HepG2 (cell line): ENCODE results near the gene ARL2. TPM values are rescaled to one million over a fixed set of nuclear protein-coding genes. Genes with fewer than 3 reads are reported as not detected.

Experiments
- HMG20A ChIP-seq: IDR thresholded peaks from 2 replicates; pipeline ENCODE4 v1.6.1; 2016; ENCODE audit warnings: borderline replicate concordance
- MZF1 ChIP-seq: sonication (generic); formaldehyde crosslinking; IDR thresholded peaks from 2 replicates; pipeline ENCODE4 v1.8.1; 2023; ENCODE audit warnings: mild to moderate bottlenecking, missing genetic modification reagents, borderline replicate concordance
- SAP130 ChIP-seq: IDR thresholded peaks from 2 replicates; pipeline ENCODE4 v1.6.1; 2016; ENCODE audit warnings: low read depth
- TBP ChIP-seq: sonication (generic); formaldehyde crosslinking; IDR thresholded peaks from 2 replicates; pipeline ENCODE4 v1.5.0; 2020; ENCODE audit warnings: missing genetic modification reagents
- ZNF564 ChIP-seq: sonication (generic); formaldehyde crosslinking; IDR thresholded peaks from 2 replicates; pipeline ENCODE4 v1.8.1; 2023; ENCODE audit warnings: mild to moderate bottlenecking, missing genetic modification reagents
- polyA plus RNA-seq, 8 experiments: library from polyadenylated mRNA; depleted of rRNA in 3 of 8; stranded (reverse) in 7 of 8; unstranded in 1 of 8; fragments of >200 nt; fragmentation: Illumina TruSeq in 4 of 8; extraction: Trizol in 4 of 8; gene quantifications; 2 replicates each; pipeline versions ENCODE4 v1.2.1 to v1.2.3, GENCODE V29; 2011 to 2016; ENCODE audit warnings: low read depth in 4 of 8, missing spikeins in 1 of 8, mixed read lengths in 1 of 8; ENCODE audit not compliant: insufficient read depth in 1 of 8
- total RNA-seq, 5 experiments: library from RNA; depleted of rRNA; stranded (reverse); fragments of >200 nt; fragmentation: Illumina TruSeq; extraction: Trizol; gene quantifications; 2 replicates each; pipeline ENCODE4 v1.2.3, GENCODE V29; 2016; ENCODE audit warnings: low read depth in 1 of 5
- TF ChIP-seq, protein P1 (sequence below): sonication (generic); formaldehyde crosslinking; IDR thresholded peaks from one replicate; pipeline ENCODE4 v1.5.1; 2020; ENCODE audit warnings: mild to moderate bottlenecking, missing genetic modification reagents; ENCODE audit errors: not compliant biosample characterization
- TF ChIP-seq, protein P2 (sequence below): sonication (generic); formaldehyde crosslinking; IDR thresholded peaks from 2 replicates; pipeline ENCODE4 v1.5.0; 2020; ENCODE audit warnings: mild to moderate bottlenecking, missing genetic modification reagents, moderate library complexity
- TF ChIP-seq, protein P3 (sequence below): sonication (generic); formaldehyde crosslinking; IDR thresholded peaks from 2 replicates; pipeline ENCODE4 v1.4.0; 2020; ENCODE audit warnings: missing genetic modification reagents
- TF ChIP-seq, protein P4 (sequence below): sonication (generic); formaldehyde crosslinking; IDR thresholded peaks from 2 replicates; pipeline ENCODE4 v1.4.0; 2020; ENCODE audit warnings: missing genetic modification reagents
- TF ChIP-seq, protein P5 (sequence below): sonication (generic); formaldehyde crosslinking; IDR thresholded peaks from 2 replicates; pipeline ENCODE4 v1.8.0; 2022; ENCODE audit warnings: mild to moderate bottlenecking, missing genetic modification reagents; ENCODE audit not compliant: insufficient replicate concordance

The ARL2 gene
- total and polyA plus RNA-seq, 2 of the 13 experiments (the other 11 are each of a cell fraction or from before 2014, with no cell fraction given) = 82.9 to 84.4 TPM

DNA sequence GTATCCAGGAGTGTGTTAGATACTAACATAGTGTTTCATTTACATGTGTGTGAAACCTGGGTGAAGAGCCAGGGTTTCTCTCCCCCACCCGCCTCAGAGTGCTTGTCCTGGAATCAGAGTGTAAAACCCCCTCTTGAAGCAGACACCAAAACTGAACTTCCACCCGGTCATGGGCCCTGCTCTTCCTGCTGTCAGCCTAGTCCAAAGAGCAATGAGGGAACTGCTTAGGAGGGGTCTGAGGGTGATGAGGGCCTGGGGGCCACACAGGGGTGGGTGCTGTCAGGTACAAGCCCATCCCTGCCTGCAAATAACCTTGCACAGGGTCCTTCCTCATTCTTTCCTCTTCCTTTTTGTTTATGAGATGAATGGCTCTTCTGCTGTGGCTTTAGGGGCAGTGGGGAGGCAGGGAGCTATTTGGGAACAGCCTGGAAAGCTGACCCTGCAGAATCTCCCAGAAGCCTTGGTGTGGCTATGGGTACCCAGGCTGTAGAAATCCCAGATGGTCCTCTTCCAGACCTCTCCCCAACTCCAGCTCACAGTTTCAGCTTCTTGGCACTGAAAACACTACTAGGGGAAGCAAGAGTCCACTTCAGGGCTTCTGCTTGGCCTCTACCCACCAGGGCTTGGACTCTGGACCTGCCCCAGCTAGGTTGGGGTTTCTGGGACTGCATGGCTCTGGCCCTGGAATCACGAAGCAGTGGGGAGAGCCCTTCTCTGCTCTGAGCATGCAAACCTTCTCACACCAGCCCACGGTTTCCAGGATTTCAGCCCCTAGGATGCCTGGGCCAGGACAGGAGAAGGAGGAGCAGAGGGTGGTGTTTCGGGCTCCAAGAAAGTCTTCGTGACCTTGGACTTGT lies 25.7 kb upstream of the ARL2 start (continued):
- TF ChIP-seq, protein P1, sequence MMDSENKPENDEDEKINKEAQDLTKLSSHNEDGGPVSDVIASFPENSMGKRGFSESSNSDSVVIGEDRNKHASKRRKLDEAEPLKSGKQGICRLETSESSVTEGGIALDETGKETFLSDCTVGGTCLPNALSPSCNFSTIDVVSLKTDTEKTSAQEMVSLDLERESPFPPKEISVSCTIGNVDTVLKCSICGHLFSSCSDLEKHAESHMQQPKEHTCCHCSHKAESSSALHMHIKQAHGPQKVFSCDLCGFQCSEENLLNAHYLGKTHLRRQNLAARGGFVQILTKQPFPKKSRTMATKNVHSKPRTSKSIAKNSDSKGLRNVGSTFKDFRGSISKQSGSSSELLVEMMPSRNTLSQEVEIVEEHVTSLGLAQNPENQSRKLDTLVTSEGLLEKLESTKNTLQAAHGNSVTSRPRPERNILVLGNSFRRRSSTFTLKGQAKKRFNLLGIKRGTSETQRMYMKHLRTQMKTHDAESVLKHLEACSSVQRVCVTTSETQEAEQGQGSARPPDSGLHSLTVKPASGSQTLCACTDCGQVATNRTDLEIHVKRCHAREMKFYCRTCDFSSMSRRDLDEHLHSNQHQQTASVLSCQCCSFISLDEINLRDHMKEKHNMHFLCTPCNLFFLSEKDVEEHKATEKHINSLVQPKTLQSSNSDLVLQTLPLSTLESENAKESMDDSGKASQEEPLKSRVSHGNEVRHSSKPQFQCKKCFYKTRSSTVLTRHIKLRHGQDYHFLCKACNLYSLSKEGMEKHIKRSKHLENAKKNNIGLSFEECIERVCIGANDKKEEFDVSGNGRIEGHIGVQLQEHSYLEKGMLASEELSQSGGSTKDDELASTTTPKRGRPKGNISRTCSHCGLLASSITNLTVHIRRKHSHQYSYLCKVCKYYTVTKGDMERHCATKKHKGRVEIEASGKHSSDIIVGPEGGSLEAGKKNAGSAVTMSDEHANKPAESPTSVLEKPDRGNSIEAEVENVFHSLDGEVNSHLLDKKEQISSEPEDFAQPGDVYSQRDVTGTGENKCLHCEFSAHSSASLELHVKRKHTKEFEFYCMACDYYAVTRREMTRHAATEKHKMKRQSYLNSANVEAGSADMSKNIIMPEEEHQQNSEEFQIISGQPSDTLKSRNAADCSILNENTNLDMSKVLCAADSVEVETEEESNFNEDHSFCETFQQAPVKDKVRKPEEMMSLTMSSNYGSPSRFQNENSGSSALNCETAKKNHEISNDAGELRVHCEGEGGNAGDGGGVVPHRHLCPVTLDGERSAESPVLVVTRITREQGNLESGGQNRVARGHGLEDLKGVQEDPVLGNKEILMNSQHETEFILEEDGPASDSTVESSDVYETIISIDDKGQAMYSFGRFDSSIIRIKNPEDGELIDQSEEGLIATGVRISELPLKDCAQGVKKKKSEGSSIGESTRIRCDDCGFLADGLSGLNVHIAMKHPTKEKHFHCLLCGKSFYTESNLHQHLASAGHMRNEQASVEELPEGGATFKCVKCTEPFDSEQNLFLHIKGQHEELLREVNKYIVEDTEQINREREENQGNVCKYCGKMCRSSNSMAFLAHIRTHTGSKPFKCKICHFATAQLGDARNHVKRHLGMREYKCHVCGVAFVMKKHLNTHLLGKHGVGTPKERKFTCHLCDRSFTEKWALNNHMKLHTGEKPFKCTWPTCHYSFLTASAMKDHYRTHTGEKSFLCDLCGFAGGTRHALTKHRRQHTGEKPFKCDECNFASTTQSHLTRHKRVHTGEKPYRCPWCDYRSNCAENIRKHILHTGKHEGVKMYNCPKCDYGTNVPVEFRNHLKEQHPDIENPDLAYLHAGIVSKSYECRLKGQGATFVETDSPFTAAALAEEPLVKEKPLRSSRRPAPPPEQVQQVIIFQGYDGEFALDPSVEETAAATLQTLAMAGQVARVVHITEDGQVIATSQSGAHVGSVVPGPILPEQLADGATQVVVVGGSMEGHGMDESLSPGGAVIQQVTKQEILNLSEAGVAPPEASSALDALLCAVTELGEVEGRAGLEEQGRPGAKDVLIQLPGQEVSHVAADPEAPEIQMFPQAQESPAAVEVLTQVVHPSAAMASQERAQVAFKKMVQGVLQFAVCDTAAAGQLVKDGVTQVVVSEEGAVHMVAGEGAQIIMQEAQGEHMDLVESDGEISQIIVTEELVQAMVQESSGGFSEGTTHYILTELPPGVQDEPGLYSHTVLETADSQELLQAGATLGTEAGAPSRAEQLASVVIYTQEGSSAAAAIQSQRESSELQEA (CRISPR knock-in tag) = no peak
- TF ChIP-seq, protein P2, sequence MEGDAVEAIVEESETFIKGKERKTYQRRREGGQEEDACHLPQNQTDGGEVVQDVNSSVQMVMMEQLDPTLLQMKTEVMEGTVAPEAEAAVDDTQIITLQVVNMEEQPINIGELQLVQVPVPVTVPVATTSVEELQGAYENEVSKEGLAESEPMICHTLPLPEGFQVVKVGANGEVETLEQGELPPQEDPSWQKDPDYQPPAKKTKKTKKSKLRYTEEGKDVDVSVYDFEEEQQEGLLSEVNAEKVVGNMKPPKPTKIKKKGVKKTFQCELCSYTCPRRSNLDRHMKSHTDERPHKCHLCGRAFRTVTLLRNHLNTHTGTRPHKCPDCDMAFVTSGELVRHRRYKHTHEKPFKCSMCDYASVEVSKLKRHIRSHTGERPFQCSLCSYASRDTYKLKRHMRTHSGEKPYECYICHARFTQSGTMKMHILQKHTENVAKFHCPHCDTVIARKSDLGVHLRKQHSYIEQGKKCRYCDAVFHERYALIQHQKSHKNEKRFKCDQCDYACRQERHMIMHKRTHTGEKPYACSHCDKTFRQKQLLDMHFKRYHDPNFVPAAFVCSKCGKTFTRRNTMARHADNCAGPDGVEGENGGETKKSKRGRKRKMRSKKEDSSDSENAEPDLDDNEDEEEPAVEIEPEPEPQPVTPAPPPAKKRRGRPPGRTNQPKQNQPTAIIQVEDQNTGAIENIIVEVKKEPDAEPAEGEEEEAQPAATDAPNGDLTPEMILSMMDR = no peak
- TF ChIP-seq, protein P3, sequence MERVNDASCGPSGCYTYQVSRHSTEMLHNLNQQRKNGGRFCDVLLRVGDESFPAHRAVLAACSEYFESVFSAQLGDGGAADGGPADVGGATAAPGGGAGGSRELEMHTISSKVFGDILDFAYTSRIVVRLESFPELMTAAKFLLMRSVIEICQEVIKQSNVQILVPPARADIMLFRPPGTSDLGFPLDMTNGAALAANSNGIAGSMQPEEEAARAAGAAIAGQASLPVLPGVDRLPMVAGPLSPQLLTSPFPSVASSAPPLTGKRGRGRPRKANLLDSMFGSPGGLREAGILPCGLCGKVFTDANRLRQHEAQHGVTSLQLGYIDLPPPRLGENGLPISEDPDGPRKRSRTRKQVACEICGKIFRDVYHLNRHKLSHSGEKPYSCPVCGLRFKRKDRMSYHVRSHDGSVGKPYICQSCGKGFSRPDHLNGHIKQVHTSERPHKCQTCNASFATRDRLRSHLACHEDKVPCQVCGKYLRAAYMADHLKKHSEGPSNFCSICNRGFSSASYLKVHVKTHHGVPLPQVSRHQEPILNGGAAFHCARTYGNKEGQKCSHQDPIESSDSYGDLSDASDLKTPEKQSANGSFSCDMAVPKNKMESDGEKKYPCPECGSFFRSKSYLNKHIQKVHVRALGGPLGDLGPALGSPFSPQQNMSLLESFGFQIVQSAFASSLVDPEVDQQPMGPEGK = peak; percentile 54; the same call in 1 of the 2 replicates
- TF ChIP-seq MZF1 (CRISPR knock-in tag) (no peak), HMG20A (CRISPR knock-in tag) (no peak), TBP (no peak), SAP130 (CRISPR knock-in tag) (peak; percentile 16; the same call in 1 of the 2 replicates), ZNF564 (CRISPR knock-in tag) (no peak)
- TF ChIP-seq, protein P4, sequence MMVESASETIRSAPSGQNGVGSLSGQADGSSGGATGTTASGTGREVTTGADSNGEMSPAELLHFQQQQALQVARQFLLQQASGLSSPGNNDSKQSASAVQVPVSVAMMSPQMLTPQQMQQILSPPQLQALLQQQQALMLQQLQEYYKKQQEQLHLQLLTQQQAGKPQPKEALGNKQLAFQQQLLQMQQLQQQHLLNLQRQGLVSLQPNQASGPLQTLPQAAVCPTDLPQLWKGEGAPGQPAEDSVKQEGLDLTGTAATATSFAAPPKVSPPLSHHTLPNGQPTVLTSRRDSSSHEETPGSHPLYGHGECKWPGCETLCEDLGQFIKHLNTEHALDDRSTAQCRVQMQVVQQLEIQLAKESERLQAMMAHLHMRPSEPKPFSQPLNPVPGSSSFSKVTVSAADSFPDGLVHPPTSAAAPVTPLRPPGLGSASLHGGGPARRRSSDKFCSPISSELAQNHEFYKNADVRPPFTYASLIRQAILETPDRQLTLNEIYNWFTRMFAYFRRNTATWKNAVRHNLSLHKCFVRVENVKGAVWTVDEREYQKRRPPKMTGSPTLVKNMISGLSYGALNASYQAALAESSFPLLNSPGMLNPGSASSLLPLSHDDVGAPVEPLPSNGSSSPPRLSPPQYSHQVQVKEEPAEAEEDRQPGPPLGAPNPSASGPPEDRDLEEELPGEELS = no peak; the same call in 1 of the 2 replicates
- TF ChIP-seq, protein P5, sequence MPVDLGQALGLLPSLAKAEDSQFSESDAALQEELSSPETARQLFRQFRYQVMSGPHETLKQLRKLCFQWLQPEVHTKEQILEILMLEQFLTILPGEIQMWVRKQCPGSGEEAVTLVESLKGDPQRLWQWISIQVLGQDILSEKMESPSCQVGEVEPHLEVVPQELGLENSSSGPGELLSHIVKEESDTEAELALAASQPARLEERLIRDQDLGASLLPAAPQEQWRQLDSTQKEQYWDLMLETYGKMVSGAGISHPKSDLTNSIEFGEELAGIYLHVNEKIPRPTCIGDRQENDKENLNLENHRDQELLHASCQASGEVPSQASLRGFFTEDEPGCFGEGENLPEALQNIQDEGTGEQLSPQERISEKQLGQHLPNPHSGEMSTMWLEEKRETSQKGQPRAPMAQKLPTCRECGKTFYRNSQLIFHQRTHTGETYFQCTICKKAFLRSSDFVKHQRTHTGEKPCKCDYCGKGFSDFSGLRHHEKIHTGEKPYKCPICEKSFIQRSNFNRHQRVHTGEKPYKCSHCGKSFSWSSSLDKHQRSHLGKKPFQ (CRISPR knock-in tag) = no peak
